Aorta (tissue), 5 donors: Measurements from ENCODE around the gene TSPAN10. TPM values are rescaled to one million over a fixed set of nuclear protein-coding genes. Genes with fewer than 3 reads are reported as not detected.

Experiments
- ATAC-seq: fragments of 200-7000 bp; cut with Tn5 transposase; one replicate; pipeline ENCODE4 v1.9.1; 2022; ENCODE audit warnings: moderate library complexity; ENCODE audit not compliant: low FRiP score
- DNase-seq, 2 donors: peaks; one replicate each; pipeline ENCODE4 v3.0.0-alpha.2; 2020
- H3K27ac ChIP-seq, 2 donors: one replicate each; pipeline ENCODE4 v1.5.1; 2013; ENCODE audit warnings: low read length in 2 of 2, mild to moderate bottlenecking in 2 of 2, moderate library complexity in 2 of 2, control low read depth in 1 of 2, inconsistent platforms in 1 of 2, low read depth in 1 of 2
- H3K27me3 ChIP-seq, 2 donors: one replicate each; pipeline ENCODE4 v1.6.1; 2013; ENCODE audit warnings: control low read depth in 1 of 2, low read length in 1 of 2, mild to moderate bottlenecking in 1 of 2, moderate library complexity in 1 of 2; ENCODE audit not compliant: insufficient read depth in 2 of 2, control insufficient read depth in 1 of 2
- H3K36me3 ChIP-seq, 2 donors: one replicate each; pipeline ENCODE4 v1.6.1; 2013; ENCODE audit warnings: control low read depth in 1 of 2, low read length in 1 of 2, mild to moderate bottlenecking in 1 of 2; ENCODE audit not compliant: insufficient read depth in 2 of 2, control insufficient read depth in 1 of 2
- H3K4me1 ChIP-seq, 2 donors: one replicate each; pipeline ENCODE4 v1.6.1; 2013; ENCODE audit warnings: low read length in 2 of 2, control low read depth in 1 of 2, mild to moderate bottlenecking in 1 of 2, moderate library complexity in 1 of 2; ENCODE audit not compliant: insufficient read depth in 2 of 2, control insufficient read depth in 1 of 2
- H3K4me3 ChIP-seq, 2 donors: one replicate each; pipeline ENCODE4 v1.5.1; 2013; ENCODE audit warnings: low read length in 2 of 2, control low read depth in 1 of 2, mild to moderate bottlenecking in 1 of 2
- H3K9me3 ChIP-seq: one replicate; pipeline ENCODE4 v1.6.1; 2013; ENCODE audit warnings: mild to moderate bottlenecking, low read length; ENCODE audit not compliant: control insufficient read depth
- WGBS, 2 donors: extraction: QIAGEN DNeasy Blood & Tissue Kit; methylation state at CpG; one replicate each; pipeline ENCODE4 v1.1.7; 2013; 5-methylcytosine and 5-hydroxymethylcytosine counted together
- intact Hi-C, 2 donors: fragments of 100-400 bp; cut with DNase I; formaldehyde crosslinking; loops; one replicate each; pipeline versions ENCODE4 v1.14.2 to v1.15.0; 2022
- polyA plus RNA-seq, 2 donors: library from polyadenylated mRNA; stranded (reverse); fragments of 200-250 nt; gene quantifications; one replicate each; pipeline ENCODE4 v1.2.3, GENCODE V29; 2013
- total RNA-seq, 2 donors: library from RNA; stranded (reverse); fragmentation: NEBNext Ultra II Directional; extraction: Animal tissue kit (Norgen Biotek cat#: 25700); gene quantifications; one replicate each; pipeline ENCODE4 v1.2.1, GENCODE V29; 2021
- donor health status: healthy with polysubstance abuse.
- donor health status: Bipolar disorder and iron deficiency.
- donor health status: DM: no; HTN: no; CAD: no.
- donor health status: DM: no; HTN: no; CAD: no.
- donor health status: DM: yes; HTN: yes; CAD: no.

Gene TSPAN10
- total and polyA plus RNA-seq, 4 donors: 0.25 to 0.66 (median 0.29) TPM

DNA sequence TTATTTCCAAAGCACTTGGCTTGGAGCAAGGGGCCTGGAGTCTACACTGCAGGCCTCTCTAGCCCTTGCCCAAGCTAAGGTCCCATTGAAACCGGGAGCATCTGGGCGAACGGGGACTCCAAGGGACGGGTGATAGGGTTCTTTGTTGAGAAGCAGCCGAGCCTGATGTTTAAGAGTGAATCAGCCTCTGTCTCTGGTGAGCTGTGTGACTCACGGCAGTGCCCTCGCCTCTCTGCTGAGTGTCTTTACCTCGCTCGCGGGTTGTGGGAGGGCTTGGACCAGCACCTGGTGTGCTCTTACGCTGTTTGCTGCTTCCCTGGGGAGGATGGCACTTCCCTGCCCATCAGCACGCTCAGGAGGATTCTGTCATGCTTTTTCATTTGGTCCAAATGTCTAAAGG is 48.1 kb downstream of the TSPAN10 start:
- Histone ChIP-seq H3K36me3 (no peaks in the 10 kb centered on the region), H3K27ac (no peak overlapping the region)
- ATAC-seq: no peak

DNA sequence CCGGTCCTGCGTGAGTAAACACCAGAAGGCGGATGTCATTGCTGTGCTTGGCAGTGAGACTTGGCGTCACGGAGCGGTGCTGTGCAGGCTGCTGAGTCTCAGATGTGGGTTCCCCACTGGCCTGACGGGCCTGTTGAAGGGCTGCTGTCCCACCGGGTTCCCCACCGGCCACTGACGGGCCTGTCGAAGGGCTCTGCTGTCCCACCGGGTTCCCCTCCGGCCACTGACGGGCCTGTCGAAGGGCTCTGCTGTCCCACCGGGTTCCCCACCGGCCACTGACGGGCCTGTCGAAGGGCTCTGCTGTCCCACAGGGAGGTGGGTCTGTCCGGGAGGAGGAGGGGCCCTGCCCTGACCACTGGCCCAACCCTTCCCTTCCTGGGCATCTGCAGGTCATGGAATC is 49.6 kb downstream of the TSPAN10 start:
- 79 to 80% methylated on average over 18 to 20 of the region's 20 CpGs for WGBS, 2 donors

More for the DNA sequence above, 48.1 kb downstream of the TSPAN10 start:
- intact Hi-C loops: no loop called here
- H3K4me1 ChIP-seq: no peaks in the 10 kb centered on the region
- H3K4me3 ChIP-seq: peak overlapping the region in 1 of 2 donors; percentile 93
- no peaks in the 10 kb centered on the region for H3K27me3 ChIP-seq
- DNase-seq: no peak
- 80% methylated on average over 12 of the region's 12 CpGs for WGBS, 2 donors
- H3K9me3 ChIP-seq: no peaks in the 10 kb centered on the region

DNA sequence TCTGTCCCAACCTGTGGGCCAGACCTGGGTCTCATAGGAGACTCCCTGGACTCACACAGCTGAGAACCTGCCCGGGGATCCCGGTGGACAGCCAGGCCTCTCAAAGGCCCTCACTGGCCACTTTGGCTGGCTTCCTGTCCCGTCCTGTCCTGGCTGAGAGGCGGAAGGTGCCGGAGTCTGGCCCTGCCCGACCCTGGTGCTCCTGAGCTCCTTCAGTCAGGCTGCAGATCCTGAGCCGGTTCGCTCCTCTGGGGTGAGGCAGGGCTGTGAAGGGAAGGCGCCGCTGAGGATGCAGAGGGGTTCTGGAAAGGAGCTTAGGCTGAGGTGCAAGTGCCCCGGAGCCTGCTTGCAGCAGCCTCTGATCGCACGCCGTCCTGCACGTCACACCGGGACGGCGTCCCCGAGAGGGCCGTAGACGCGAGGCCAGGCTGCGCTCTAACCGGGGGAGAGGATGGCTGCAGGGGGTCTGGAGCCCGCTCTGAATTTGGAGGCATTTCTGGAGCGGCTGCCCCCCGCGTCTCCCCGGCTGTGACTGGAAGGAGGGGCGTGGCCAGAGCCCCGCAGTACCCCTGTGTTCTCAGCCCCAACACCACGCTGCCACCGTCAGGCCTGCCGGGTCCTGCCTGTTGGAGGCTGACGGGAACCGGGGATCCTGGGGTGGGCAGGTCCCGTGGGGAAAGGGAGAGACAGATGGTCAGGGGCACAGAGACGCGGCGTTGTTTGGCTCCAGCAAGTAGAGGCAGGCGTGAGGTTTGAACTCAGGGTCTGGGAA is 51.0 kb downstream of the TSPAN10 start:
- H3K9me3 ChIP-seq: no peaks in the 10 kb centered on the region
- intact Hi-C loops: no loop called here
- H3K27me3 ChIP-seq: no peaks in the 10 kb centered on the region
- peaks cover 0 to 2% of the 10 kb centered on the region in 2 donors for H3K36me3 ChIP-seq
- 92 to 94% methylated on average over 39 to 41 of the region's 41 CpGs for WGBS, 2 donors
- no peak overlapping the region for H3K4me3 ChIP-seq
- ATAC-seq (no peak), DNase-seq (no peak)
- H3K4me1 ChIP-seq: no peaks in the 10 kb centered on the region
- no peak overlapping the region for H3K27ac ChIP-seq

More for the DNA sequence above, 49.6 kb downstream of the TSPAN10 start:
- Histone ChIP-seq H3K4me1 (no peaks in the 10 kb centered on the region), H3K4me3 (no peak overlapping the region), H3K27ac (no peak overlapping the region), H3K27me3 (no peaks in the 10 kb centered on the region), H3K9me3 (no peaks in the 10 kb centered on the region), H3K36me3 (peaks cover 0 to 2% of the 10 kb centered on the region in 2 donors)
- ATAC-seq (no peak), DNase-seq (no peak)
- intact Hi-C loops: no loop called here

DNA sequence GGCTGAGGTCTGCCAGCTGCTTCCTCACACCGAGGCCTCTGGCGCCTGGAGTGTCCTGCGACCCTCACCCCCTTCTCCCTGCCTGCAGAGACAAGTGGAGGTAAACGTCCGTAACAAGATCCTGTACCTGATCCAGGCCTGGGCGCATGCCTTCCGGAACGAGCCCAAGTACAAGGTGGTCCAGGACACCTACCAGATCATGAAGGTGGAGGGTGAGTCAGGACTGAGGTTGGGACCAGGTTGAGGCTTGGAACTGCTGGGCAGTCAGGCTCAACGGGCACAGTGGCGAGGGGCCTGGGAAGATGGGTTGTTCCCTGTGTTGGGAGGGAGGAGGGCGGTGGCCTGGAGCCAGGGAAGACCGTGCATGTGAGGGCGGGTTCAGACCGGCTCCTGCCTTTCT is 51.6 kb downstream of the TSPAN10 start:
- no peak for DNase-seq
- no peaks in the 10 kb centered on the region for H3K27me3 ChIP-seq
- H3K4me3 ChIP-seq: no peak overlapping the region
- no peaks in the 10 kb centered on the region for H3K4me1 ChIP-seq
- H3K27ac ChIP-seq: no peak overlapping the region
- H3K36me3 ChIP-seq: peaks cover 0 to 2% of the 10 kb centered on the region in 2 donors
- no peak for ATAC-seq
- 87 to 93% methylated on average over 14 of the region's 14 CpGs for WGBS, 2 donors
- H3K9me3 ChIP-seq: no peaks in the 10 kb centered on the region
- intact Hi-C loops: no loop called here

DNA sequence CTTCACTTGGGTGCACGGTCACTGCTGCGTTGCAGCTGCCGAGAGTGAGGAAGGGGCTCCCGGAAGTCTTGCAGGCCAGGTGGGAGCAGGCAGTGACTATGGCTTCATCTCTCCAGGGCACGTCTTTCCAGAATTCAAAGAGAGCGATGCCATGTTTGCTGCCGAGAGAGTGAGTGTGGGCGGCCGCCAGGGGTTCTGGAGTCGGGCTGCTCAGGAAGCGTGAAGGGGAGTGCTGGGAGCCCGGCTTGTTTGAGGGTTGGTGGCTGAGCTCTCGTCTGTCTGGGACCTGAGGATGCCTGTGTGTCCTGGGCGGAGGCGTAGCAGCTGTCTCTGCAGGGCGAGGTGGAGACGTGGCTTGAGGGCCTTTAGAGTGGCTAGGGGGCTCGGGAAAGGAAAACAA is 53.1 kb downstream of the TSPAN10 start:
- no peak overlapping the region for H3K4me3 ChIP-seq
- intact Hi-C loops: no loop called here
- H3K4me1 ChIP-seq: no peaks in the 10 kb centered on the region
- no peaks in the 10 kb centered on the region for H3K9me3 ChIP-seq
- H3K36me3 ChIP-seq: peaks cover 0 to 5% of the 10 kb centered on the region in 2 donors
- WGBS, 2 donors: 85 to 91% methylated on average over 18 of the region's 18 CpGs
- no peak overlapping the region for H3K27ac ChIP-seq
- H3K27me3 ChIP-seq: no peaks in the 10 kb centered on the region
- DNase-seq (no peak), ATAC-seq (no peak)

DNA sequence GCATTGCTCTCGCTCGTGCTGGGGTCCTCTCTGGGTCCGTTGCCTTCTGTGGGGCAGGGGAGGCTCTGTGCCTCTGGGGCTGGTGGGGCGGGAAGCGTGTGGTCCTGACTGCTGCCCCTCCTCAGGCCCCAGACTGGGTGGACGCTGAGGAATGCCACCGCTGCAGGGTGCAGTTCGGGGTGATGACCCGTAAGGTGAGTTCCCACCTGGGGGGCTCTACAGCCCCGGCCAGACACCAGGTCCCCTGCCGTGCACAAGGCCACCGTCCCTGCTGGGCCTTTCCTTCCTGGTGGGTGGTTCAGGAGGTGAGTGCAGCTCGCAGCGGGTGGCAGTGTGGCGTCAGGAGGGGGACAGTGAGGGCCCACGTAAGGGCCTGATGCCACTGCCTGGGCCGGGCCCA is 53.6 kb downstream of the TSPAN10 start:
- DNase-seq (no peak), ATAC-seq (no peak)
- intact Hi-C loops: no loop called here
- Histone ChIP-seq H3K27ac (no peak overlapping the region), H3K27me3 (no peaks in the 10 kb centered on the region), H3K36me3 (peaks cover 5 to 7% of the 10 kb centered on the region in 2 donors), H3K4me1 (no peaks in the 10 kb centered on the region), H3K9me3 (no peaks in the 10 kb centered on the region), H3K4me3 (no peak overlapping the region)
- WGBS, 2 donors: 84 to 85% methylated on average over 17 of the region's 17 CpGs

DNA sequence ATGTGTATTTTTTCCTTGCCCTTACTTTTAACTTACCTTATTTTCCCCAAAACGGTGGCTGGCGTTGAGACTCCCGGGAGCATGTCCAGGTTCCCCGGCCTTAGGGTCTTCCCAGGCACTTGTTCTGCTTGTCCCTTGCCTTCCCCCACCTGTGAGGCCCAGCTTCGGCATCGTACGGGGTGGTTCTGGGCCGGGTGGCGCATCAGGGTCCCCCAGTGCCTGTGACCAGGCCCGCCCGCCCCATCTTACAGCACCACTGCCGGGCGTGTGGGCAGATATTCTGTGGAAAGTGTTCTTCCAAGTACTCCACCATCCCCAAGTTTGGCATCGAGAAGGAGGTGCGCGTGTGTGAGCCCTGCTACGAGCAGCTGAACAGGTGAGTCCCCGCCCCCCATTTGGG is 54.2 kb downstream of the TSPAN10 start:
- intact Hi-C loops: no loop called here
- 87 to 91% methylated on average over 18 of the region's 18 CpGs for WGBS, 2 donors
- ATAC-seq: no peak
- no peak overlapping the region for H3K27ac ChIP-seq
- H3K9me3 ChIP-seq: no peaks in the 10 kb centered on the region
- H3K4me1 ChIP-seq: no peaks in the 10 kb centered on the region
- peaks cover 5 to 7% of the 10 kb centered on the region in 2 donors for H3K36me3 ChIP-seq
- no peak overlapping the region for H3K4me3 ChIP-seq
- H3K27me3 ChIP-seq: no peaks in the 10 kb centered on the region
- no peak for DNase-seq

DNA sequence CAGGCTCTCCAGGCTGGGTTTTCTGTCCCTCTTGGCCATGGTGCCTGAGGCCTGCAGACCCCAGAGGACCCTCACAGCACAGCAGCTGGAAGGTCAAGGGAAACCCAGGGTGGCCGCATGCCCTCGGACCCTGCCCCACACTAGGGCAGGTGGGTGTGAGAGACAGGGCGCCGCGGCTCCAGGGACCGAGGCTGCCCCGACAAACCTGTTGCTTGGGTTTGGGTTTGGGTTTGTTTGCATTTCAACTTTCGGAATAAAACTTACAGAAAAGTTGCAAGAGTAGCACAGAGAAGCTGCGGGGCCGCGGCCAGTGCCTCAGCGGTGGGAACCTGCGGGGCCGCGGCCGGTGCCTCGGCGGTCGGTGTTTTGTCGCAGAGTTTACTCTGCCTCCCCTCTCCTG is 54.6 kb downstream of the TSPAN10 start:
- Histone ChIP-seq H3K27ac (no peak overlapping the region), H3K27me3 (no peaks in the 10 kb centered on the region), H3K4me1 (no peaks in the 10 kb centered on the region), H3K9me3 (no peaks in the 10 kb centered on the region), H3K4me3 (no peak overlapping the region), H3K36me3 (peaks cover 5 to 7% of the 10 kb centered on the region in 2 donors)
- intact Hi-C loops: no loop called here
- WGBS, 2 donors: 96 to 97% methylated on average over 20 of the region's 20 CpGs
- ATAC-seq: no peak
- no peak for DNase-seq

DNA sequence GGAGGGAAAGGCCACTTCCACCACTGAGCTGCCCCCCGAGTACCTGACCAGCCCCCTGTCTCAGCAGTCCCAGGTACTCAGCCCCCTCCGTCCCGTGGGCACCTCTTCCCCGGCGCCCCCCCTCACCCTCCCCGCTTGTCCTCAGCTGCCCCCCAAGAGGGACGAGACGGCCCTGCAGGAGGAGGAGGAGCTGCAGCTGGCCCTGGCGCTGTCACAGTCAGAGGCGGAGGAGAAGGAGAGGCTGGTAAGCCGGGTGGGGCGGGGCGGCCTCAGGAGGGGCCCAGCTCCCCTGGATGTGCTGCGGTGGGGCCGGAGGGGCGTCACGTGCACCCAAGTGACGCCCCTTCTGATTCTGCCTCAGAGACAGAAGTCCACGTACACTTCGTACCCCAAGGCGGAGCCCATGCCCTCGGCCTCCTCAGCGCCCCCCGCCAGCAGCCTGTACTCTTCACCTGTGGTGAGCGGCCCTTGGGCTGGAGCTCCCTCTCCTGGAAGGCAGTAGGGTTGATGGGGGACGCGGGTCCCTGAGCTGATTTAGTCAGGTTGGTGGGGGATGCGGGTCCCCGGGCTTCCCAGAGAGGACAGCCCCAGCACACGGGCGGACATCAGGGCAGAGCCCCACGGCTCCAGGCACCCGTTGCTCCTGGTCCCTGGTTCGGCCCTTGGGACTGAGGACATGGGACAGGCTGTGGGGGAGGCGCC is 56.7 kb downstream of the TSPAN10 start:
- 85 to 89% methylated on average over 31 to 35 of the region's 35 CpGs for WGBS, 2 donors
- Histone ChIP-seq H3K9me3 (no peaks in the 10 kb centered on the region), H3K4me3 (no peak overlapping the region), H3K4me1 (no peaks in the 10 kb centered on the region), H3K27ac (no peak overlapping the region), H3K36me3 (peaks cover 5 to 7% of the 10 kb centered on the region in 2 donors), H3K27me3 (no peaks in the 10 kb centered on the region)
- intact Hi-C loops: no loop called here
- ATAC-seq (no peak), DNase-seq (no peak)
